CD4-positive, CD25-positive, alpha-beta regulatory T cell (primary cell): Measurements from ENCODE around the gene LSMEM2. TPM values are rescaled to one million over a fixed set of nuclear protein-coding genes. Genes with fewer than 3 reads are reported as not detected.
"Not testable (repeated sequence)": the region's sequence is repeated elsewhere in the genome, so short reads cannot be mapped to it uniquely, and the experiment has no call there.

Experiments used
- ATAC-seq, 2 donors: fragments of 150-1000 bp; cut with Tn5 transposase; one replicate each; pipeline ENCODE4 v1.10.0; 2021; ENCODE audit warnings: low read depth in 2 of 2, moderate number of reproducible peaks in 2 of 2, moderate library complexity in 1 of 2
- DNase-seq, 3 donors: peaks; one replicate each; pipeline versions ENCODE4 v3.0.0 to v3.0.0-alpha.2; 2012 to 2022; ENCODE audit warnings: mixed read lengths in 1 of 3
- H3K27ac ChIP-seq: one replicate; pipeline ENCODE4 v1.7.0; 2013; ENCODE audit warnings: mild to moderate bottlenecking, low read length; ENCODE audit not compliant: insufficient read depth, poor library complexity, severe bottlenecking
- H3K27me3 ChIP-seq: one replicate; pipeline ENCODE4 v1.7.0; 2013; ENCODE audit warnings: low read length; ENCODE audit not compliant: control insufficient read depth, insufficient read depth
- H3K36me3 ChIP-seq: one replicate; pipeline ENCODE4 v1.7.0; 2013; ENCODE audit warnings: mild to moderate bottlenecking, low read length, moderate library complexity; ENCODE audit not compliant: control insufficient read depth, insufficient read depth
- H3K4me1 ChIP-seq: 2 replicates; pipeline ENCODE4 v1.7.0; 2013; ENCODE audit warnings: mild to moderate bottlenecking, low read length; ENCODE audit not compliant: insufficient read depth, control insufficient read depth, poor library complexity, severe bottlenecking
- H3K4me3 ChIP-seq: one replicate; pipeline ENCODE4 v1.7.0; 2013; ENCODE audit warnings: low read depth, mild to moderate bottlenecking, low read length, moderate library complexity
- H3K9me3 ChIP-seq, 2 experiments: 1 replicate in 1 of 2; 2 replicates in 1 of 2; pipeline ENCODE4 v1.7.0; 2013; ENCODE audit warnings: low read length in 2 of 2, mild to moderate bottlenecking in 1 of 2, moderate library complexity in 1 of 2; ENCODE audit not compliant: control insufficient read depth in 2 of 2
- H3K27ac Mint-ChIP-seq, 3 donors: one replicate each; pipeline ENCODE4 v1.8.0; 2020 to 2022; ENCODE audit warnings: mild to moderate bottlenecking in 3 of 3, mixed read lengths in 3 of 3, moderate library complexity in 2 of 3
- H3K27me3 Mint-ChIP-seq: one replicate; pipeline ENCODE4 v1.8.0; 2022; ENCODE audit warnings: mild to moderate bottlenecking, mixed read lengths
- H3K36me3 Mint-ChIP-seq: one replicate; pipeline ENCODE4 v1.8.0; 2020; ENCODE audit warnings: mixed read lengths
- H3K4me1 Mint-ChIP-seq, 4 donors: one replicate each; pipeline ENCODE4 v1.8.0; 2020 to 2022; ENCODE audit warnings: mixed read lengths in 4 of 4, mild to moderate bottlenecking in 1 of 4
- H3K4me3 Mint-ChIP-seq, 4 donors: one replicate each; pipeline ENCODE4 v1.8.0; 2020 to 2022; ENCODE audit warnings: mild to moderate bottlenecking in 4 of 4, mixed read lengths in 4 of 4, moderate library complexity in 3 of 4
- H3K9me3 Mint-ChIP-seq, 7 donors: one replicate each; pipeline ENCODE4 v1.8.0; 2020 to 2022; ENCODE audit warnings: mixed read lengths in 7 of 7, mild to moderate bottlenecking in 3 of 7, moderate library complexity in 2 of 7
- polyA plus RNA-seq, 4 donors: library from polyadenylated mRNA; unstranded; fragments of 300-500 nt; fragmentation: Illumina TruSeq; gene quantifications; one replicate each; pipeline ENCODE4 v1.2.3, GENCODE V29; 2021
- total RNA-seq: library from RNA; stranded (reverse); gene quantifications from one replicate; pipeline ENCODE4 v1.2.3, GENCODE V29; 2022

The LSMEM2 gene
- total and polyA plus RNA-seq, 5 donors from 2014 or later = 0.22 TPM; not detected in 4

DNA sequence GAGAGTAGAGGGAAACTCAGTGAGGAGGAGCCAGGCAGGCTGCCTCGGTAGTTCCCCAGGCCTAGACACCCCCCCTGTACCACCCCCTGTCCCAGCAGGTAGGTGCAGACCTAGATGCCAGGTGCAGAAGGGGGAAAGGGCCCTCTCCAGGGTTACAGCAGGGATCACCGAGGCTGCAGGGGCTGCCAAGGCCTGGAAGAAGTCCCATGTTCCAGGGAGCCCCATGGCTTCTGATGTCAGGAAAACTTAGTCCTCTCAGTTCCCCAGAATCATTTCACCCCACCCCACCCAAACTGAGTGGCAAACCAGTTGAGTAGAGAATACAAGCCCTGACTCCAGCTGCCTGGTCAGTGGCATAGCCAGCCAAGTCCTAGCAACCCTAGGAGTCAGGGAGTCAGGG lies 17.4 kb upstream of the LSMEM2 start:
- Histone ChIP-seq H3K4me3 (no peak overlapping the region), H3K4me1 (peaks cover 12% of the 10 kb centered on the region), H3K9me3 (no peaks in the 10 kb centered on the region), H3K27me3 (no peaks in the 10 kb centered on the region), H3K36me3 (peaks cover 18% of the 10 kb centered on the region), H3K27ac (no peak overlapping the region)
- H3K4me3 Mint-ChIP-seq = no peak overlapping the region
- peaks cover 5% of the 10 kb centered on the region for H3K36me3 Mint-ChIP-seq
- DNase-seq (no peak), ATAC-seq (no peak)
- peaks cover 0 to 15% (median 3%) of the 10 kb centered on the region in 4 donors for H3K4me1 Mint-ChIP-seq
- peak overlapping the region in 1 of 3 donors; percentile 56 for H3K27ac Mint-ChIP-seq
- peaks cover 12% of the 10 kb centered on the region for H3K27me3 Mint-ChIP-seq
- peaks cover 0 to 2% (median 0%) of the 10 kb centered on the region in 7 donors for H3K9me3 Mint-ChIP-seq

- not testable (repeated sequence) for H3K4me3 Mint-ChIP-seq, H3K27me3 ChIP-seq, DNase-seq, H3K9me3 ChIP-seq, H3K36me3 Mint-ChIP-seq, H3K4me3 ChIP-seq, H3K27ac Mint-ChIP-seq, H3K9me3 Mint-ChIP-seq, ATAC-seq, H3K27ac ChIP-seq
- peaks cover 12% of the 10 kb centered on the region for H3K4me1 ChIP-seq
- peaks cover 11% of the 10 kb centered on the region for H3K36me3 ChIP-seq
- peaks cover 12% of the 10 kb centered on the region for H3K27me3 Mint-ChIP-seq
- H3K4me1 Mint-ChIP-seq = peaks cover 0 to 11% (median 3%) of the 10 kb centered on the region in 4 donors
These were observed 16.7 kb upstream of the LSMEM2 start for GRCh38 chr3:50262200-50262599.

DNA sequence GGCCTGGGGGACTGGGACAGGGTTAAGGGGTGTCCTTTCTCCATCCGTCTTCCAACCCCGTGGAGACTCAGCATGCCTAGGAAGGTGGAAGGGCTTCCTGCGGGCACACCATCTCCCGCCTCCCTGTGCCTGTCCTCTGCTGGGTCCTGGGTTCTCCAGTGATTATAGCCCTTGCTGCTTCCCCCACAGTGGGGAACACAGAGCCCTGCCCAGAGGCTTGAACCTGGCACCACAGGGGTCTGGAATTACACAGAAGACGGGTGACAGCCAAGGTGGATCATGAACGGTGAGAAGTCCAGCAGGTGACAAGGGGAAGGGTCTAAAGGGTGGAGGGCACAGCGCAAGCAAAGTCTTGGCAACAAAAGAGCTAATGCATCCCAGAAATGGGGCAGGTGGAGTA lies 16.1 kb upstream of the LSMEM2 start:
- Histone ChIP-seq H3K27me3 (no peaks in the 10 kb centered on the region), H3K4me3 (no peak overlapping the region), H3K27ac (no peak overlapping the region), H3K9me3 (no peaks in the 10 kb centered on the region), H3K4me1 (peaks cover 12% of the 10 kb centered on the region), H3K36me3 (peaks cover 6% of the 10 kb centered on the region)
- H3K27ac Mint-ChIP-seq = peak overlapping the region in 1 of 3 donors; percentile 79
- no peak for ATAC-seq
- H3K36me3 Mint-ChIP-seq = no peaks in the 10 kb centered on the region
- no peak for DNase-seq
- no peak overlapping the region for H3K4me3 Mint-ChIP-seq
- H3K4me1 Mint-ChIP-seq = peaks cover 0 to 11% (median 3%) of the 10 kb centered on the region in 4 donors
- H3K27me3 Mint-ChIP-seq = peaks cover 12% of the 10 kb centered on the region
- peaks cover 0 to 2% (median 0%) of the 10 kb centered on the region in 7 donors for H3K9me3 Mint-ChIP-seq

DNA sequence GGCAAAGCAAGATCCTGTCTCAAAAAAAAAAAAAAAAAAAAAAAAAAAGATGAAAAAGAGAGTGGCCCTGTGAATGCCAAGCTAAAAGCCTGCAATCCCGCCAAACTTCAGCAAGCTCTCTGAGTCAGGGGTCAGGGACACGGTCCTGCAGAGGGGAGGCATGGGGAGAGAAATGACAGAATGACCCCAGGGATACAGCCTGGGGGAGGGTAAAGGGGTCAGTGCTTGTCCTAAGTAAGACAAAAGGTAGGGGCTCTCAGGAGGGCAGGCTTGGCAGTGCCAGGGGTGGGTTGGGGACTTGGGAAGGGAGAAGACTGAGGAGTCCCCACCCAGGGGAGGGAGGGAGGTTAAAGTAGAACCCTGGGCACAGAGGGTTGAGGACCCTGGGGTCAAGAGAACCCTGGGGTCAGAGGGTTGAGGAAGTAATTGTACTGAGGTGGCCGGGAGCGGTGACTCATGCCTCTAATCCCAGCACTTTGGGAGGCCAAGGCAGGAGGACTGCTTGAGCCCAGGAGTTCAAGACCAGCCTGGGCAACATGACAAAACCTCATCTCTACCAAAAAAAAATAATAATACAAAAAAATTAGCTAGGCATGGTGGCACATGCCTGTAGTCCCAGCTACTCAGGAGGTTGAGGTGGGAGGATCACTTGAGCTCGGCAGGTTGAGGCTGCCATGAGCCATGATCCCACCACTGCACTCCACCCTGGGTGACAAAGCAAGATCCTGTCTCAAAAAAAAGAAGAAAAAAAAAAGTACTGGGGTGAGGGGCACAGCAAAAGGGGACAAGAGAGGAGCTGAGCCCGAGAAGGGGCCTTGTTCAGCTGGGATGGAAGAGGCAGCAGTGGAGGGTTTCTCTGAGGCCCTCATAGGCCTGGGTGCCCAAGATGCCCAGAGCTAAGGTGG lies 15.2 kb upstream of the LSMEM2 start:
- no peak overlapping the region for H3K27ac ChIP-seq
- peaks cover 12% of the 10 kb centered on the region for H3K4me1 ChIP-seq
- no peaks in the 10 kb centered on the region for H3K36me3 ChIP-seq
- Mint-ChIP-seq H3K4me1 (peaks cover 0 to 11% (median 4%) of the 10 kb centered on the region in 4 donors), H3K27me3 (peaks cover 12% of the 10 kb centered on the region), H3K36me3 (no peaks in the 10 kb centered on the region), H3K9me3 (peaks cover 0 to 2% (median 0%) of the 10 kb centered on the region in 7 donors), H3K27ac (no peak overlapping the region), H3K4me3 (no peak overlapping the region)
- DNase-seq (no peak), ATAC-seq (no peak)
- H3K27me3 ChIP-seq = no peaks in the 10 kb centered on the region
- H3K9me3 ChIP-seq = no peaks in the 10 kb centered on the region
- no peak overlapping the region for H3K4me3 ChIP-seq

- Mint-ChIP-seq H3K4me1 (peaks cover 0 to 7% (median 3%) of the 10 kb centered on the region in 4 donors), H3K36me3 (no peaks in the 10 kb centered on the region), H3K4me3 (no peak overlapping the region), H3K27ac (no peak overlapping the region), H3K27me3 (peaks cover 12% of the 10 kb centered on the region), H3K9me3 (peaks cover 0 to 2% (median 0%) of the 10 kb centered on the region in 7 donors)
- Histone ChIP-seq H3K9me3 (no peaks in the 10 kb centered on the region), H3K4me1 (peaks cover 10% of the 10 kb centered on the region), H3K27ac (no peak overlapping the region), H3K27me3 (no peaks in the 10 kb centered on the region), H3K4me3 (no peak overlapping the region), H3K36me3 (no peaks in the 10 kb centered on the region)
- no peak for DNase-seq
- ATAC-seq = no peak
These were observed 14.4 kb upstream of the LSMEM2 start for GRCh38 chr3:50264383-50264963.

DNA sequence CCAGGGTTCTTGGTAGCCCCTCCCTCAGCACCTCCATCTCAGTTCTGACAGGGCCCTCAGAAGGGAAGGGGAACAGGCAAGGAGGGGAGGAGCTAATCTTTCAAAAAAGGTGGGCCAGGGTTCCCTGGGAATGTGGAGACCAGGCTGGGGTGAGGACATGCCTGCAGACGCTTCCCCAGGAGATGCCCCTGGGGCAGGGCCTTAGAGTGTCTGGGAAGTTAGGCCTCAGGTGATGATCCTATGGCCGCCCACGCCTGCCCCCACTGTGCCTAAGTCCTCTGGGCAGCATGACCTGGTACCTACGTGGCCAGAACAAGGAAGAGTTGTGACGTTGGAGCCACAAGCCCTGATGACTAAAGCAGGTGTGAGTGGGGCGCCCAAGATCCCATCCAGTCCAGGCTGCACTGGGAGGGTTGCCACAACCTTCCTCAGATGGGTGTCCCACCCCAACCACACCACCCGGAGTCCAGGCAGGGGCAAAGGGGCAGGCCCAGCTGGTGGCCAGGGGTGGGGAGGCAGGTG lies 13.9 kb upstream of the LSMEM2 start:
- H3K27ac ChIP-seq = no peak overlapping the region
- H3K9me3 Mint-ChIP-seq = peaks cover 0 to 2% (median 0%) of the 10 kb centered on the region in 7 donors
- H3K27me3 Mint-ChIP-seq = peaks cover 12% of the 10 kb centered on the region

GRCh38 chr3:50265571-50265970 lies 13.3 kb upstream of the LSMEM2 start:
- no peaks in the 10 kb centered on the region for H3K36me3 Mint-ChIP-seq
- H3K27me3 Mint-ChIP-seq = peaks cover 12% of the 10 kb centered on the region
- Histone ChIP-seq H3K4me1 (peaks cover 2% of the 10 kb centered on the region), H3K36me3 (no peaks in the 10 kb centered on the region), H3K27ac (no peak overlapping the region), H3K4me3 (no peak overlapping the region), H3K9me3 (no peaks in the 10 kb centered on the region), H3K27me3 (no peaks in the 10 kb centered on the region)
- ATAC-seq (no peak), DNase-seq (no peak)
- peak overlapping the region in 1 of 4 donors; percentile 25 for H3K4me3 Mint-ChIP-seq
- H3K27ac Mint-ChIP-seq = no peak overlapping the region
- peaks cover 0 to 3% (median under 1%) of the 10 kb centered on the region in 4 donors for H3K4me1 Mint-ChIP-seq
- peaks cover 0 to 2% (median 0%) of the 10 kb centered on the region in 7 donors for H3K9me3 Mint-ChIP-seq

More for the DNA sequence above, 13.9 kb upstream of the LSMEM2 start:
- DNase-seq (no peak), ATAC-seq (no peak)
- Histone ChIP-seq H3K4me3 (no peak overlapping the region), H3K9me3 (no peaks in the 10 kb centered on the region), H3K4me1 (peaks cover 5% of the 10 kb centered on the region), H3K27me3 (no peaks in the 10 kb centered on the region), H3K36me3 (no peaks in the 10 kb centered on the region)
- Mint-ChIP-seq H3K27ac (no peak overlapping the region), H3K36me3 (no peaks in the 10 kb centered on the region), H3K4me1 (peaks cover 0 to 3% (median 1%) of the 10 kb centered on the region in 4 donors), H3K4me3 (no peak overlapping the region)
